ENCODE measurements around the gene TSPAN32.

The TSPAN32 gene

GRCh38 chr11:2297623-2298030 lies 4.2 kb upstream of the TSPAN32 start:
- no peak for TF ChIP-seq ZFP3 (CRISPR knock-in tag; IDR thresholded peaks at IDR 0.05)
- TF ChIP-seq OSR1 (CRISPR knock-in tag; IDR thresholded peaks at IDR 0.05), result no peak
- no peak for TF ChIP-seq ZFP30 (CRISPR knock-in tag; IDR thresholded peaks at IDR 0.05)
- no peak for TF ChIP-seq ZNF8 (CRISPR knock-in tag; IDR thresholded peaks at IDR 0.05)
- no peak for TF ChIP-seq ISL1 (CRISPR knock-in tag; IDR thresholded peaks at IDR 0.05)
- no peak for TF ChIP-seq TSHZ2 (CRISPR knock-in tag; IDR thresholded peaks at IDR 0.05)
- TF ChIP-seq ZC3H10 (CRISPR knock-in tag; IDR thresholded peaks at IDR 0.05), result no peak
- TF ChIP-seq, protein P1, sequence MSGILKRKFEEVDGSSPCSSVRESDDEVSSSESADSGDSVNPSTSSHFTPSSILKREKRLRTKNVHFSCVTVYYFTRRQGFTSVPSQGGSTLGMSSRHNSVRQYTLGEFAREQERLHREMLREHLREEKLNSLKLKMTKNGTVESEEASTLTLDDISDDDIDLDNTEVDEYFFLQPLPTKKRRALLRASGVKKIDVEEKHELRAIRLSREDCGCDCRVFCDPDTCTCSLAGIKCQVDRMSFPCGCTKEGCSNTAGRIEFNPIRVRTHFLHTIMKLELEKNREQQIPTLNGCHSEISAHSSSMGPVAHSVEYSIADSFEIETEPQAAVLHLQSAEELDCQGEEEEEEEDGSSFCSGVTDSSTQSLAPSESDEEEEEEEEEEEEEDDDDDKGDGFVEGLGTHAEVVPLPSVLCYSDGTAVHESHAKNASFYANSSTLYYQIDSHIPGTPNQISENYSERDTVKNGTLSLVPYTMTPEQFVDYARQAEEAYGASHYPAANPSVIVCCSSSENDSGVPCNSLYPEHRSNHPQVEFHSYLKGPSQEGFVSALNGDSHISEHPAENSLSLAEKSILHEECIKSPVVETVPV (CRISPR knock-in tag; IDR thresholded peaks at IDR 0.05), result no peak
- no peak for TF ChIP-seq CSDC2 (CRISPR knock-in tag; IDR thresholded peaks at IDR 0.05)
- no peak for TF ChIP-seq SNAI2 (CRISPR knock-in tag; IDR thresholded peaks at IDR 0.05)
- TF ChIP-seq TCF4 (CRISPR knock-in tag; IDR thresholded peaks at IDR 0.05; ENCODE audit: borderline replicate concordance), result no peak
- TF ChIP-seq BACH2 (CRISPR knock-in tag; IDR thresholded peaks at IDR 0.05; ENCODE audit: borderline replicate concordance), result no peak
- no peak for ATAC-seq

DNA sequence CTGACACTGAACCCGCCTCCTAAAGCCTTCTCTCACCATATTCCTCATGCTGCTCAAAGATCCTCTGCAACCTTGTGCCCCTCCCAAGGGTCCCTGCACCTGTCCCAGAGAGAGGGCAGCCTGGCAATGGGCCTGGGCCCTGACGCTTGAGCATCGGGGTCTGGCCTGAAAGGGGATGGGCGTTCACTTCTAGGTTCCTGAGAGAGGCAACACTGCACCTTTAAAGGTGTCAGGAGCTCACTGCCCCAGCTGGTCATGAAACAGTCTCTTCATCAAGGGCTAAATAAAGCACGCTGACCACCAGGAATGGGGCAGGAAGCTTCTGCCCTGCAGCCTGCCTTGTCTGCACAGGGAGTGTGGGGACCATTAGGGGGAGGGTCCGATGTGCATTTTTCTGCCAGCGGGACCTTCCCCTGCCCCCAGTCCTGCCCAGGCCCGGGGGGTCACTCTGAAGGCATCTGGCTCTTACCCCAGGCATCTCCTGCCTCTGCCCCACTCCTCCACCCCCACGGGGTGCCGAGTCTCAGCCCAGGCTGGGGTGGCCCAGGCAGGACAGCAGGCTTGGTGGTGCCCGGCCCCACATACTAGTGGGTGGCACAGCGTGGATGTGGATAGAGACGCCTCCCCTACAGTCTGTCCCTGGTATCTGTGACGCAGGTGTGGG lies 3.5 kb upstream of the TSPAN32 start:
- ATAC-seq, result no peak
- TF ChIP-seq ZNF70 (CRISPR knock-in tag; IDR thresholded peaks at IDR 0.05), result no peak
- TF ChIP-seq TSHZ2 (CRISPR knock-in tag; IDR thresholded peaks at IDR 0.05), result no peak
- no peak for TF ChIP-seq ZNF8 (CRISPR knock-in tag; IDR thresholded peaks at IDR 0.05)
- no peak for TF ChIP-seq TCF4 (CRISPR knock-in tag; IDR thresholded peaks at IDR 0.05; ENCODE audit: borderline replicate concordance)
- TF ChIP-seq CSDC2 (CRISPR knock-in tag; IDR thresholded peaks at IDR 0.05), result no peak
- no peak for TF ChIP-seq GLIS3 (CRISPR knock-in tag; IDR thresholded peaks at IDR 0.05)
- no peak for TF ChIP-seq ZFP30 (CRISPR knock-in tag; IDR thresholded peaks at IDR 0.05)
- no peak for TF ChIP-seq ARNTL (CRISPR knock-in tag; IDR thresholded peaks at IDR 0.05; ENCODE audit: borderline replicate concordance, low read depth)

- no peak for TF ChIP-seq ZNF8 (CRISPR knock-in tag; IDR thresholded peaks at IDR 0.05)
- ATAC-seq, result 0 out of 3 replicates have a peak, but pooled peaks have one; percentile 18
These were observed 2.7 kb upstream of the TSPAN32 start for GRCh38 chr11:2298795-2299761.

- ATAC-seq, result no peak
- TF ChIP-seq SNAI2 (CRISPR knock-in tag; IDR thresholded peaks at IDR 0.05), result no peak
- TF ChIP-seq RARB (CRISPR knock-in tag; IDR thresholded peaks at IDR 0.05), result no peak
- TF ChIP-seq, protein P1 (CRISPR knock-in tag; IDR thresholded peaks at IDR 0.05), result no peak
- no peak for TF ChIP-seq TOX (CRISPR knock-in tag; IDR thresholded peaks at IDR 0.05; ENCODE audit: borderline replicate concordance)
- no peak for TF ChIP-seq OSR1 (CRISPR knock-in tag; IDR thresholded peaks at IDR 0.05)
- no peak for TF ChIP-seq ZNF70 (CRISPR knock-in tag; IDR thresholded peaks at IDR 0.05)
- TF ChIP-seq TCF4 (CRISPR knock-in tag; IDR thresholded peaks at IDR 0.05; ENCODE audit: borderline replicate concordance), result no peak
- TF ChIP-seq ZFP30 (CRISPR knock-in tag; IDR thresholded peaks at IDR 0.05), result no peak
- TF ChIP-seq POU6F1 (CRISPR knock-in tag; IDR thresholded peaks at IDR 0.05; ENCODE audit: borderline replicate concordance, low read depth), result no peak
- no peak for TF ChIP-seq ISL1 (CRISPR knock-in tag; IDR thresholded peaks at IDR 0.05)
- TF ChIP-seq ZFP3 (CRISPR knock-in tag; IDR thresholded peaks at IDR 0.05), result no peak
- TF ChIP-seq ZNF565 (CRISPR knock-in tag; conservative IDR thresholded peaks at IDR 0.05; ENCODE audit: low read depth), result no peak
- no peak for TF ChIP-seq ARNTL (CRISPR knock-in tag; IDR thresholded peaks at IDR 0.05; ENCODE audit: borderline replicate concordance, low read depth)
- TF ChIP-seq, protein P2, sequence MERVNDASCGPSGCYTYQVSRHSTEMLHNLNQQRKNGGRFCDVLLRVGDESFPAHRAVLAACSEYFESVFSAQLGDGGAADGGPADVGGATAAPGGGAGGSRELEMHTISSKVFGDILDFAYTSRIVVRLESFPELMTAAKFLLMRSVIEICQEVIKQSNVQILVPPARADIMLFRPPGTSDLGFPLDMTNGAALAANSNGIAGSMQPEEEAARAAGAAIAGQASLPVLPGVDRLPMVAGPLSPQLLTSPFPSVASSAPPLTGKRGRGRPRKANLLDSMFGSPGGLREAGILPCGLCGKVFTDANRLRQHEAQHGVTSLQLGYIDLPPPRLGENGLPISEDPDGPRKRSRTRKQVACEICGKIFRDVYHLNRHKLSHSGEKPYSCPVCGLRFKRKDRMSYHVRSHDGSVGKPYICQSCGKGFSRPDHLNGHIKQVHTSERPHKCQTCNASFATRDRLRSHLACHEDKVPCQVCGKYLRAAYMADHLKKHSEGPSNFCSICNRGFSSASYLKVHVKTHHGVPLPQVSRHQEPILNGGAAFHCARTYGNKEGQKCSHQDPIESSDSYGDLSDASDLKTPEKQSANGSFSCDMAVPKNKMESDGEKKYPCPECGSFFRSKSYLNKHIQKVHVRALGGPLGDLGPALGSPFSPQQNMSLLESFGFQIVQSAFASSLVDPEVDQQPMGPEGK (CRISPR knock-in tag; IDR thresholded peaks at IDR 0.05; ENCODE audit: borderline replicate concordance), result no peak
- no peak for TF ChIP-seq GLIS3 (CRISPR knock-in tag; IDR thresholded peaks at IDR 0.05)
These were observed 2.0 kb upstream of the TSPAN32 start for GRCh38 chr11:2299773-2300172.

Data from SK-N-SH treated with all-trans-retinoic acid at 6 μM for 48 hours (cell line).